GM21576 (cell line): ENCODE results near the gene FCRL3.
A peak's percentile ranks its signal among the peaks of the same experiment; 100 is the strongest.

Experiments
- ATAC-seq: cut with Tn5 transposase; IDR thresholded peaks from one replicate; pipeline ENCODE4 v1.9.1; 2021; ENCODE audit warnings: mild to moderate bottlenecking, moderate library complexity; ENCODE audit not compliant: unreplicated experiment

FCRL3 gene

DNA sequence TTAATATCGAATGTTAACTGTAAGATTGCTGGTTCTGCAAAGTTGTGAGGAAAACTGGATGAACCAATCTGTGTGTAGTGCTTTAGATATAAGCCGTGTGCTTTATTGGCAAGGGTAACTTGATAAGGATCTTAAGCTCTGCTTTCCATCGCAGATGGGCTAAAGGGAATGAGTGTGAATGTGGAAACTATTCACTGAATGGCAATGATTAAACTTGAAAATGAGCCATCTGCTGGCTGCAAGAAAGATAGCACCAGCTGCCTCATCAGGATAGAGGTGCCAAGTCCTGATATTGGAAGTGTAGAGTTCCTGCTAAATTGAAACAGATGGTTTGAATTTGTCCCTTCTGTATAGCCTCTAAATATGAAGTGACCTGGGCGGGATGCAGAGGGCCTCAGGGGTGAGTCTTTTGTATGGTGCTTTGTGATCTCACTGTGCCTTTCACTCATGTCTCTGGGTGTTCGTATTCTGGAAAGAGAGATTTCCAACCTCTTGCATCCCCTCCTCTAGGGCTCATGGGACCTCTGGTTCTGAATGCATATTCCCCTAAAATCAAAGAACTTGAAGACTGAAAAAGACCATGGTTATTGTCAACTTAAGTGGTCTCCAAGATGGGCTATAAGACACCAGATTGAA is 9.2 kb downstream of the FCRL3 start:
- no peak for ATAC-seq

DNA sequence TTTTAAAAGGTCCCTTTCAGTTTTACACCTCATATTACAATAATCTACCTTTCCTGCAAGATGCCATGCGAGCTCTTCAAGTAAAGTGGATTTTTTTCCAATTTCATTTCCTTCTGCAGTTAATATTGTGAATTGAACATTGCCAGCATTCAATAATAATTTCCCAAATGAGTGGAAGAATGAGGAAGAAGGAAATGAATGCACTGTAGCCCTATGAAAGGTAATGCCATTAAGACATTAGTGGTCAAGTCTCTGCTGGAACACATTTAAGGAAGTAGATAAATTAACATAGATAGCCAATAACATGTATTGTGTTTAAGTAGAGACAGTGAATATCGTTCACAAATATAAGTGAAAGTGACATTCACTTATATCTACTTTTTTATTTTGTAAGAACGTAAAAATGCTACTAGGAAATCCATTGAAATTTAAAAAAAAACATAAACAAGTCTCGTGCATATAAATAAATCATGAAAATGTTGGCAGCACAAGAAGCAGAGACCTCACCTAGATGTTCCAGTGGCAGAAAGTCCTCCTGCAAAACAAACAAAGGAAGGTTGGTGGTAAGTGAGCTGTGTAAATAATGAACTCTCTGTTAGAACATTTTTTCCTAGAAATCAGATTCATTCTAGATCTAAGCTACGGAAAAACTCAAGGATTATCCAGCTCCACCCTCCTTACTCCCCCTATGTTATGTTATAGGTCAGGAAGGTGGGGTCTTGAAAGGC is 17.7 kb downstream of the FCRL3 start:
- ATAC-seq, result no peak

DNA sequence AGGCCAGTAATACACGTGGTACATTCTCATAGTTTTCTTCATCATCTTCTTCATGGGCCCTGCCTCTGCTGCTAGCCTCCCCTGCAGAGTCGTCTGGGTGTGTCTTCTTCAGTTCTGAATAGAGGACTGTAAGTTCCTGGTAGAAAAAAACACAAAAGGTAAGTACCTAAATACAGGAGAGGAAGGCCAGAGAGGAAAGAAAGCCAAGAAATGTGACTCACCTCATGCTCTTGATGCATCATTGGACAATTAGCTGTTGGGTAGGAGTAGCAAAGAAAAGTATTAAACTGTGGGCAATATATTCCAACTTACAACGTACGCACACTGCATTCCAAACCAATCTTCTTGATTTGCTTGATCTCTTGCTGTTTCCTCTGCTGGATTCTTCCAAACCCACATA is 21.8 kb downstream of the FCRL3 start:
- no peak for ATAC-seq

DNA sequence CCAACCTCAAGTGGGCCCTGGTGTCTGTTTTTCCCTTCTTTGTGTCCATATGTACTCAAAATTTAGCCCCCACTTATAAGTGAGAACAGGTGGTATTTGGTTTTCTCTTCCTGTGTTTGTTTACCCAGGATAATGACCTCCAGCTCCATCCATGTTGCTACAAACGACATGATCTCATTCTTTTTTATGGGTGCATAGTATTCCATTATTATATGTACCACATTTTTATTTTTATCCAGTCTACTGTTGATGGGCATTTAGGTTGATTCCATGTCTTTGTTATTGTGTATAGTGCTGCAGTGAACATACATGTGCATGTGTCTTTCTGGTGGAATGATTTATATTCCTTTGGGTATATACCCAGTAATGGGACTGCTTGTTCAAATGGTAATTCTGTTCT is 27.6 kb downstream of the FCRL3 start:
- ATAC-seq, result no peak

DNA sequence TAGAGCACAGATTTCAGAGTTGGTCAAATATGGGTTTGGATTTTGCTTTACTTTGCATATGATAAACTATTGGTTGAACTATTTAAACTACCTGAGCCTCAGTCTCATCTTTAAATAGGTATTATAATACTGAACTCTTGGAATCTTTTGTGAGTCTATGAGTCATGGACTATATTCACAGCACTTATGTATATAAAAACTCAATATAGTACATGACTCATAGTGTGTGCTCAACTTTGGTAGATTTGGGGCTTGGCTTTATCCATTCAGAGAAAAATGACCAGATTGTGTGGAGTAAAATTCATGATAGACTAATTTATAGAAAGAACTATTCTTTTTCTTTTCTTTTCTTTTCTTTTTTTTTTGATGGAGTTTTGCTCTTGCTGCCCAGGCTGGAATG is 28.7 kb downstream of the FCRL3 start:
- ATAC-seq, result no peak

DNA sequence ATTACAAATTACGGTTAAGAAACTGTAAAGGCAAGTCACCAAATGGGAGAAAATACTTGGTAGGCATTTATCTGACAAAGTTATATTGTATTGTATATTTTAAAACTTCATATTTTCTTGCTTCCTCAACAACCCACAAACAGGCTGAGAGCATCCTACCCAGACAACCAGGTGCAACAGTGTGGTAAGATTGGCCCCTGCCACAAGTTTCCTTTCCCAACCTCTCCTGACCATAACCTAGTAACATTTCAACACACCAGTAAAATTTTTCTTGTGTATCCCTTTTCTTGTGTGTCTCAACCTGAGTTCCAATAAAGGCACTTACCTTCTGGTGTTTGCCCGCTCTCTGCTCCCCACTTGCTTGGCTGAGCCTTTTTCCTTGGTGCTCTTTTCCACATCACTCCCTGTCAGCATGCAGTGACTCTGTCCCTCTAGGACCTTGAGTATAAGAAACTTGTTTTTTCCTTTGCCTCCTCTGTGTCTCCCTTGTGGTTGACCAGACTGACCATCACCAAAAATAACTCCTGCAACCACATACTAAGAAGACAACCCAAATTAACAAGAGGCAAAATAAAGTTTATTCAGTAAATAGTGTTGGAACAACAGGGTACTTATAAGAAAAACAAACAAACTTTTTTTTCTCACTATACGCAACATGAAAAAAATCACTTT is 40.9 kb downstream of the FCRL3 start:
- ATAC-seq, result no peak

DNA sequence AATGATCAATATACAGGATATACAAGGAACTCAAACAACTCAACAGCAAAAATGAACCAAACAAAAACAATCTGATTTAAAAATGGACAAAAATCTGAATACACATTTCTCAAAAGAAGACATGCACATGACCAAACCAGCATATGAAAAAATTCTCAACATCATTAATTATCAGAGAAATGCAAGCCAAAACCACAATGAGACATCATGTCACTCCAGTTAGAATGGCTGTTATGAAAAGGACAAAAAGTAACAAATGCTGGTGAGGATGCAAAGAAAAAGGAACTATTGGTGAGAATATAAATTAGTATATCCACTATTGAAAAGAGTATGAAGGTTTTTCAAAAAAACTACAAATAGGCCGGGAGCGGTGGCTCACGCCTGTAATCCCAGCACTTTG is 42.0 kb downstream of the FCRL3 start:
- no peak for ATAC-seq

DNA sequence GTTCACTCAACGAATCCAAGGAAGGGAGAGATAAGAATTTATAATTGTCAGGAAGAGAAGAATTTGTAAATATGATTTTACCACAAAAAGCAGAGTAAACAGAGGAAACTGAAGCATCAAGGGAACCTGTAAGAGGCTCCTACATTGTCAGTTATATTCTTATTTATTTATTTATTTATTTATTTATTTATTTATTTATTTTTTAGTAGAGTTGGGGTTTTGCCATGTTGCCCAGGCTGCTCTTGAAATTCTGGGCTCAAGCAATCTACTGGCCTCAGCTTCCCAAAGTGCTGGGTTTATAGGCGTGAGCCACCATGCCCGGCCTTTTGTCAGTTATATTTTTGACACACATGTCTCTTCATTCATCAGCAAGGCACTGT is 47.1 kb downstream of the FCRL3 start:
- ATAC-seq, result no peak

DNA sequence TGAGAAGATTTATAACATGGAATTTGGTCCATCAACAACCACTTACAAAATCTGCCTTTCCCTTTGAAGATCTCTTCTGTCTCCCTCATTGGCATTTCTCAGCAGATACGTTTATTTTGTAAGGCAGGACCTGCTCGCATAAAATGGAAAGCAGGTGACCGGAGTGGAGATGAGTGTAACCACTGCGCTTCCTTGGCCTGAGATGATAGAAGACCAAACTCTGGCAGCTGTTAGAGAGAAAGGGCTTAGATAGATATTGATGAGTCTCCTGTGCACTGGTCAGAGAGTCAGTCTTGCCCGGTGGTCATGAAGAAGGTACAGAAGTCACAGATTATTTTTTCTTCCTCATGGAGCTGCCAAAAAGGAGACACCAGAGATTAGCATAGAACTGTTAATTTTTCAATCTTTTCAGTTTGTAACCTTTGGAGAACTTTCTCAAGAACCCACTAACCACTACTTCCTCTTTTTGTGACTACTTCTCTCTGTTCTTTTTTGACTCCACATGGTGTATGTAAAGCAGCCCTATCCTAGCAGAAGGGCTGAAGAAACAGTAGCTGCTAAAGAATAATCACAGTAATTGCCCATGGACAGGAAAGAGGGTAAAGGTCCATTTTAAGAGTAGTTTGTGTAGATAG is 47.6 kb downstream of the FCRL3 start:
- peak; percentile 97 for ATAC-seq

DNA sequence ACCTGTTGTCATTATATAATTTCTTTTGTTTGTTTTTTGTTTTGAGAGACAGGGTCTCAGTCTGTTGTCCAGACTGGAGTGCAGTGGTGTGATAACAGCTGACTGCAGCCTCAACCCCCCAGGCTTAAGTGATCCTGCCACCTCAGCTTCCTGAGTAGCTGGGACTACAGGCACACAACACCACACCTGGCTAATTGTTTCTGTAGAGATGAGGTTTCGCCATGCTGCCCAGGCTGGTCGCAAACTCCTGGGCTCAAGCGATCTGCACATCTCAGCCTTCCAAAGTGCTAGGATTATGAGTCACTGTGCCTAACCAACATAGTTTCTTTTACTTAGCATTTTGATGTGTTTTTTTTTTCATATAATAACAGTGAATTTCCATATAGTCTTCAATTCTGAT is 52.3 kb downstream of the FCRL3 start:
- ATAC-seq, result no peak

DNA sequence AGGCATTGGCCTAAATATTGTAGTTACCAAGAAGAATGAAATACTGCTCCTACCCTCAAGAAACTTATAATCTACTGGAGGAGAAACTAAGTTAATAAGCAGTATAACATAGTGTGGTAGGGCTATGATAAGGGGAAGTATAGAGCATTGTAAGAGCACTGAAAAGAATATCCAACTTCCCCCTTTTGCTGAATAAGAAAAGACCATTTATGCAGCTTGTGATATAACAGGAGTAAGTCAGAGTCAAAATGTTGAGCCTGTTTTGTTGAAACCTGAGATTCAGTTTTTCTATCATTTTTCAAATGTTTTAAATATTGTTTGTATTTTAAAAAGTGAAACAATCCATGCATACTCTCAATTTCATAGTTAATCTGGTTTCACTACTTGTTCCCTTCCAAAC is 54.4 kb downstream of the FCRL3 start:
- ATAC-seq, result no peak

DNA sequence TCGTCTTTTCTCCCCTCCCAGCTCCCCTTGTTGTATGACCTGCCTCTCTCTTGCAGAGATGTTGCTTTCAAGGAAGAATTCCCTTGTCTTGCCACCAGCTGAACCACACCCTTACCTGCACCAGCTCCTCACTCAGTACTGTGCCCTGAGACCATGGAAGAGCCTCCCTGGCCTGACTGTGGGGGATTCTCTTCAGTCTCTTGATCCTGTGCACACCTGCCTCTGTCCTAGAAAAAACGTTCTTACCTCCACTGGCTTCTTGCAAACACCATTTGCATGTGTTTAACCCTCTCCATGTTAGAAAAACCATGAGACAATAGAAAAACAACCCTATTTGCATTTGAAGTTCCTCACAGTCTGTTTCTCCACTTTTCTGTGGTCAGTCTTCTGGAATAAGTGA is 59.4 kb downstream of the FCRL3 start:
- ATAC-seq, result no peak

DNA sequence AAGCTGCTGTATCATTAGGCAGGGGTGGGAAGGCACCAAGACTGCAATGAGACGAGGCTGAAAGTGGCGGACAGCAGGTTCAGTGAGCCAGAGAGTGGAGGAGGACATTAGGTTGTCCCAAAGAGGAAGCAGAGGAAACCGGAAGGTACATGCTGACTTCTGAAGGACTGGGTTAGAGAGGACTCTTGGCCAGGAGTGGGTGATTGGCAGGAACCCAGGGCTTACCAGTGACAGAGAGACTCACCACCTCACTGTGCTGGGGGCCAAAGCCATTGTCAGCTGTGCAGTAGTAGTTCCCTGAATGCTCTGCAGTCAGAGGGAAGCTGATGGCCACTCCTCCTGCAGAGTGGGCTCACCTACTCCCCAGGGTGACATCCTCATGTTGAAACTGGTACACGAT is 60.8 kb downstream of the FCRL3 start:
- ATAC-seq, result no peak

DNA sequence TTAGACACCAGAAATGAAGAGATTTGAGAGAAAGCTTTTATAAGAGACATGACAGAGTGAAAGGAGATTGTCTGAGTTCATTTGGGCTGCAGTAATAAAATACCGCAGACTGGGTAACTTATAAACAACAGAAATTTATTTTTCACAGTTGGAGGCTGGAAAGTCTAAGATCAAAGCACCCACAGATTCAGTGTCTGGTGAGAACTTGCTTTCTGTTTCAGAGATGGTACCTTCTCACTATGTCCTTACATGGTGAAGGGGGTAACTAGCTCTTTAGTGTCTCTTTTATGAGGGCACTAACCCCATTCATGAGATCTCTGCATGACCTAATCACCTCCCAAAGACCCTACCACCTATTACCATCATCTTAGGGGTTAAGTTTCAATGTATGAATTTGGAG is 71.8 kb downstream of the FCRL3 start:
- ATAC-seq, result no peak
